ENCODE results near the gene HSP90AB1. TPM values are rescaled to one million over a fixed set of nuclear protein-coding genes. Genes with fewer than 3 reads are reported as not detected.

Gene HSP90AB1
- total and polyA plus RNA-seq, 9 of the 15 experiments (the other 6 are each of a cell fraction or from before 2014, with no cell fraction given), result 1,780 to 3,358 (median 2,262) TPM

GRCh38 chr6:44265722-44266233 is 18.9 kb downstream of the HSP90AB1 start (continued):
- no peak for TF ChIP-seq ZNF785 (CRISPR knock-in tag; IDR thresholded peaks at IDR 0.05)
- TF ChIP-seq, protein P1, sequence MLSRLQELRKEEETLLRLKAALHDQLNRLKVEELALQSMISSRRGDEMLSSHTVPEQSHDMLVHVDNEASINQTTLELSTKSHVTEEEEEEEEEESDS (CRISPR knock-in tag; IDR thresholded peaks at IDR 0.05), result no peak
- TF ChIP-seq ZNF12 (CRISPR knock-in tag; IDR thresholded peaks at IDR 0.05), result no peak
- no peak for TF ChIP-seq ADNP (tag; IDR thresholded peaks at IDR 0.05)
- TF ChIP-seq RBM39 (optimal IDR thresholded peaks at IDR 0.05; ENCODE audit: low read depth, low read length), result no peak
- no peak for TF ChIP-seq ATF2 (CRISPR knock-in tag; IDR thresholded peaks at IDR 0.05)
- no peak for TF ChIP-seq CGGBP1 (CRISPR knock-in tag; IDR thresholded peaks at IDR 0.05)
- TF ChIP-seq FOS (IDR thresholded peaks at IDR 0.05; ENCODE audit: extremely low read depth, insufficient read length), result no peak
- no peak for TF ChIP-seq FOXK1 (CRISPR knock-in tag; IDR thresholded peaks at IDR 0.05; ENCODE audit: borderline replicate concordance)
- no peak for TF ChIP-seq BRF1 (IDR thresholded peaks at IDR 0.05; ENCODE audit: borderline replicate concordance, extremely low read depth, insufficient read length)
- no peak for TF ChIP-seq PRMT5 (CRISPR knock-in tag; IDR thresholded peaks at IDR 0.05)
- TF ChIP-seq CXXC5 (CRISPR knock-in tag; IDR thresholded peaks at IDR 0.05), result no peak
- no peak for TF ChIP-seq TAF7 (tag; IDR thresholded peaks at IDR 0.05)
- TF ChIP-seq SETDB1 (IDR thresholded peaks at IDR 0.05; ENCODE audit: low read length), result no peak
- TF ChIP-seq GMEB1 (CRISPR knock-in tag; IDR thresholded peaks at IDR 0.05), result no peak
- TF ChIP-seq ASH1L (IDR thresholded peaks at IDR 0.05; ENCODE audit: borderline replicate concordance, low read depth, partially characterized antibody), result no peak
- no peak for TF ChIP-seq CUX1 (CRISPR knock-in tag; IDR thresholded peaks at IDR 0.05)
- no peak for TF ChIP-seq KLF6 (CRISPR knock-in tag; IDR thresholded peaks at IDR 0.05; ENCODE audit: borderline replicate concordance)
- no peak for TF ChIP-seq PHB (CRISPR knock-in tag; IDR thresholded peaks at IDR 0.05)
- no peak for TF ChIP-seq ZNF511 (CRISPR knock-in tag; IDR thresholded peaks at IDR 0.05)
- TF ChIP-seq NCOA4 (IDR thresholded peaks at IDR 0.05; ENCODE audit: partially characterized antibody), result no peak

Measured in K562 (cell line).